Activated CD4-positive, CD25-positive, alpha-beta regulatory T cell treated with anti-CD3 and anti-CD28 coated beads, Interleukin-2, amount 50 U/mL, for 24 hours (primary cell): ENCODE data around the gene PHACTR2.
"Not testable (repeated sequence)": the region's sequence is repeated elsewhere in the genome, so short reads cannot be mapped to it uniquely, and the experiment has no call there.

Experiments
- ATAC-seq, 2 donors: fragments of 150-1000 bp; cut with Tn5 transposase; one replicate each; pipeline ENCODE4 v1.10.0; 2021; ENCODE audit warnings: mild to moderate bottlenecking in 1 of 2, moderate library complexity in 1 of 2

PHACTR2 gene

GRCh38 chr6:143873600-143873999 lies 195.8 kb downstream of the PHACTR2 start:
- ATAC-seq = not testable (repeated sequence)

GRCh38 chr6:143874503-143874902 lies 196.7 kb downstream of the PHACTR2 start:
- not testable (repeated sequence) for ATAC-seq

DNA sequence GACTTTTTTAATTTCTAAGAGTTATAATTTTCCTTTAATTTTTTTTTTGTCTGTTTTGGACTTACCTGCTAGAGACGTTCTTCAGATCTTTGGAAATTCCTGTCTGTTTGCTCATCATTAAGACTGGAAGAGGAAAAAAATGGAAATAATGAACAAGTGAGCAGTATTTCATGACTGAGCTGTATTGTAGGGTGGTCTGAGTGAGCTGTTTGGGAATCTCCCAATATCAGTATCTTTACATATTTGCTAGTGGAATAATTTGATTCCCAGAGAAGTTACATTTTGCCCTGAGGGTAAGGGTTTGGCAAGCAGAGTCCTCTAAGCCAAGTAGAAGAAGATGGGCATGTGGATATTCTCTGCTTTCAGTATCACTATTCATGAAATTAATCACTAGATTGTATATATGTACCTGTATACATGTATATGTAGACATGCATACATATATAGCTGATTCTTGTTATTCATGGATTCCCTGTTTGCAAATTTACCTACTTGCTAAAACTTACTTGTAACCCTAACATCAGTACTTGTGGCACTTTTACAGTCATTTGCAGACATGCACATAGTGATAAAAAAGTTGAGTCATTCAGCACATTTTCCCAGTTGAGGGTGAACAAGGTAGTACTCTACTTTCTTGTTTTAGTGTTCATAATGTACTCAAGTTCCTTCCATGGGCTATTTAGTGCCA lies 200.0 kb downstream of the PHACTR2 start:
- ATAC-seq = peak; percentile 73 to 84

GRCh38 chr6:143878272-143878760 lies 200.6 kb downstream of the PHACTR2 start:
- no peak for ATAC-seq

DNA sequence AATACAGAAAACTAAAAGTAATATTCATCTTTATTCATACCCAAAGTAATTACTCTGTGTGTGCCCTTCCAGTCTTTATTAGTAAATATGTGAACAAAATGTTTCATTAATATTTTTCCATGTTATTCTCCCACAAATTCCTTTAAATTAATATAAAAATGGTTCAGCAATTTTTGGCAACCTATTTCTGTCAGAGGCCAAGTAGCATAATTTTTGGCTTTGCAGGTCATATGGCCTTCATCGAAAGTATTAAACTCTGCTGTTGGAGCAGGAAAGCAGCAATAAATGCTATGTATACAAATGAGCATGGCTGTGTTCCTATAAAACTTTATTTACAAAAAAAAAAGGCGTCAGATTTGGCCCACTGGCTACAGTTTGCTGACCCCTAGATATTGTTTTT lies 202.6 kb downstream of the PHACTR2 start:
- no peak for ATAC-seq
